ENCODE measurements around the gene VPS13D.

The VPS13D gene

GRCh38 chr1:12335815-12336214, 106.0 kb downstream of the VPS13D start:
- no peaks in the 10 kb centered on the region for H3K9me3 Mint-ChIP-seq
- peaks cover 93% of the 10 kb centered on the region for H3K36me3 Mint-ChIP-seq (ENCODE audit: low read depth)
- no peaks in the 10 kb centered on the region for H3K4me1 Mint-ChIP-seq (ENCODE audit: low read depth)
- no peak overlapping the region for H3K27ac Mint-ChIP-seq
- intact Hi-C loops (cut with micrococcal nuclease): no loop called here
- no peak overlapping the region for H3K4me3 Mint-ChIP-seq
- H3K27me3 Mint-ChIP-seq: no peaks in the 10 kb centered on the region

- Mint-ChIP-seq H3K4me3 (no peak overlapping the region), H3K9me3 (no peaks in the 10 kb centered on the region), H3K27ac (no peak overlapping the region), H3K36me3 (ENCODE audit: low read depth) (peaks cover 90% of the 10 kb centered on the region), H3K4me1 (ENCODE audit: low read depth) (no peaks in the 10 kb centered on the region), H3K27me3 (no peaks in the 10 kb centered on the region)
- intact Hi-C loops (cut with micrococcal nuclease): no loop called here
Measured at GRCh38 chr1:12336413-12336812, 106.6 kb downstream of the VPS13D start.

- H3K27ac Mint-ChIP-seq: no peak overlapping the region
- H3K27me3 Mint-ChIP-seq: no peaks in the 10 kb centered on the region
- intact Hi-C loops (cut with micrococcal nuclease): no loop called here
- H3K9me3 Mint-ChIP-seq: no peaks in the 10 kb centered on the region
- peaks cover 93% of the 10 kb centered on the region for H3K36me3 Mint-ChIP-seq (ENCODE audit: low read depth)
- no peak overlapping the region for H3K4me3 Mint-ChIP-seq
- H3K4me1 Mint-ChIP-seq (ENCODE audit: low read depth): peaks cover 14% of the 10 kb centered on the region
Measured at GRCh38 chr1:12338017-12338416, 108.2 kb downstream of the VPS13D start.

- no peaks in the 10 kb centered on the region for H3K27me3 Mint-ChIP-seq
- intact Hi-C loops (cut with micrococcal nuclease): no loop called here
- peaks cover 14% of the 10 kb centered on the region for H3K4me1 Mint-ChIP-seq (ENCODE audit: low read depth)
- H3K4me3 Mint-ChIP-seq: no peak overlapping the region
- H3K36me3 Mint-ChIP-seq (ENCODE audit: low read depth): peaks cover 89% of the 10 kb centered on the region
- no peak overlapping the region for H3K27ac Mint-ChIP-seq
- H3K9me3 Mint-ChIP-seq: no peaks in the 10 kb centered on the region
Measured at GRCh38 chr1:12338823-12339222, 109.0 kb downstream of the VPS13D start.

GRCh38 chr1:12339396-12339795, 109.6 kb downstream of the VPS13D start:
- Mint-ChIP-seq H3K4me3 (no peak overlapping the region), H3K27ac (no peak overlapping the region), H3K27me3 (no peaks in the 10 kb centered on the region), H3K36me3 (ENCODE audit: low read depth) (peaks cover 84% of the 10 kb centered on the region), H3K9me3 (no peaks in the 10 kb centered on the region), H3K4me1 (ENCODE audit: low read depth) (peaks cover 16% of the 10 kb centered on the region)
- intact Hi-C loops (cut with micrococcal nuclease): no loop called here

GRCh38 chr1:12339811-12340543, 110.1 kb downstream of the VPS13D start:
- Mint-ChIP-seq H3K27me3 (no peaks in the 10 kb centered on the region), H3K9me3 (no peaks in the 10 kb centered on the region), H3K36me3 (ENCODE audit: low read depth) (peaks cover 78% of the 10 kb centered on the region), H3K4me3 (no peak overlapping the region), H3K27ac (no peak overlapping the region), H3K4me1 (ENCODE audit: low read depth) (peaks cover 21% of the 10 kb centered on the region)
- intact Hi-C loops (cut with micrococcal nuclease): loop anchor here (10.0 kb wide), 1 partner anchor 275 kb away; the partner anchor contains the start of gene DHRS3

- intact Hi-C loops (cut with micrococcal nuclease): loop anchor here (10.0 kb wide), 1 partner anchor 274 kb away; the partner anchor contains the start of gene DHRS3
- no peak overlapping the region for H3K27ac Mint-ChIP-seq
- H3K4me1 Mint-ChIP-seq (ENCODE audit: low read depth): peaks cover 27% of the 10 kb centered on the region
- no peaks in the 10 kb centered on the region for H3K9me3 Mint-ChIP-seq
- H3K27me3 Mint-ChIP-seq: no peaks in the 10 kb centered on the region
- H3K36me3 Mint-ChIP-seq (ENCODE audit: low read depth): peaks cover 74% of the 10 kb centered on the region
- no peak overlapping the region for H3K4me3 Mint-ChIP-seq
Measured at GRCh38 chr1:12340544-12340930, 110.7 kb downstream of the VPS13D start.

- no peaks in the 10 kb centered on the region for H3K9me3 Mint-ChIP-seq
- intact Hi-C loops (cut with micrococcal nuclease): loop anchor here (10.0 kb wide), 1 partner anchor 273 kb away; the partner anchor contains the start of gene DHRS3
- no peaks in the 10 kb centered on the region for H3K27me3 Mint-ChIP-seq
- H3K36me3 Mint-ChIP-seq (ENCODE audit: low read depth): peaks cover 74% of the 10 kb centered on the region
- H3K27ac Mint-ChIP-seq: no peak overlapping the region
- H3K4me1 Mint-ChIP-seq (ENCODE audit: low read depth): peaks cover 32% of the 10 kb centered on the region
- no peak overlapping the region for H3K4me3 Mint-ChIP-seq
Measured at GRCh38 chr1:12341667-12342066, 111.8 kb downstream of the VPS13D start.

GRCh38 chr1:12342401-12343003, 112.7 kb downstream of the VPS13D start:
- Mint-ChIP-seq H3K4me1 (ENCODE audit: low read depth) (peaks cover 32% of the 10 kb centered on the region), H3K9me3 (no peaks in the 10 kb centered on the region), H3K4me3 (no peak overlapping the region), H3K27me3 (no peaks in the 10 kb centered on the region), H3K27ac (peak overlapping the region; percentile 33), H3K36me3 (ENCODE audit: low read depth) (peaks cover 75% of the 10 kb centered on the region)
- intact Hi-C loops (cut with micrococcal nuclease): loop anchor here (10.0 kb wide), 1 partner anchor 272 kb away; the partner anchor contains the start of gene DHRS3

- H3K36me3 Mint-ChIP-seq (ENCODE audit: low read depth): peaks cover 69% of the 10 kb centered on the region
- H3K9me3 Mint-ChIP-seq: no peaks in the 10 kb centered on the region
- H3K27ac Mint-ChIP-seq: peak overlapping the region; percentile 80
- H3K4me3 Mint-ChIP-seq: no peak overlapping the region
- H3K4me1 Mint-ChIP-seq (ENCODE audit: low read depth): peaks cover 32% of the 10 kb centered on the region
- H3K27me3 Mint-ChIP-seq: no peaks in the 10 kb centered on the region
- intact Hi-C loops (cut with micrococcal nuclease): loop anchor here (10.0 kb wide), 1 partner anchor 271 kb away; the partner anchor contains the start of gene DHRS3
Measured at GRCh38 chr1:12343823-12344487, 114.1 kb downstream of the VPS13D start.

- H3K27ac Mint-ChIP-seq: peak overlapping the region; percentile 80
- intact Hi-C loops (cut with micrococcal nuclease): loop anchor here (10.0 kb wide), 1 partner anchor 270 kb away; the partner anchor contains the start of gene DHRS3
Measured at GRCh38 chr1:12344596-12345349, 114.9 kb downstream of the VPS13D start.

GRCh38 chr1:12345350-12346217, 115.8 kb downstream of the VPS13D start:
- Mint-ChIP-seq H3K27ac (peak overlapping the region; percentile 80), H3K4me3 (peak overlapping the region; percentile 71), H3K27me3 (no peaks in the 10 kb centered on the region), H3K36me3 (ENCODE audit: low read depth) (peaks cover 71% of the 10 kb centered on the region), H3K9me3 (no peaks in the 10 kb centered on the region), H3K4me1 (ENCODE audit: low read depth) (peaks cover 32% of the 10 kb centered on the region)
- intact Hi-C loops (cut with micrococcal nuclease): loop anchor here (10.0 kb wide), 1 partner anchor 269 kb away; the partner anchor contains the start of gene DHRS3

More at GRCh38 chr1:12344596-12345349, 114.9 kb downstream of the VPS13D start:
- Mint-ChIP-seq H3K9me3 (no peaks in the 10 kb centered on the region), H3K4me1 (ENCODE audit: low read depth) (peaks cover 32% of the 10 kb centered on the region), H3K4me3 (peak overlapping the region; percentile 71), H3K36me3 (ENCODE audit: low read depth) (peaks cover 70% of the 10 kb centered on the region), H3K27me3 (no peaks in the 10 kb centered on the region)

Data from dendritic cell treated with granulocyte-macrophage colony-stimulating factor and Interleukin-4, amounts not matched to agents 40 ng/mL and 50 ng/mL, for 4 days (primary cell).